ENCODE results near the gene NRTN. TPM values are rescaled to one million over a fixed set of nuclear protein-coding genes. Genes with fewer than 3 reads are reported as not detected.

The NRTN gene
- total and polyA plus RNA-seq, 2 experiments from 2014 or later, result 4.0 to 5.5 TPM

DNA sequence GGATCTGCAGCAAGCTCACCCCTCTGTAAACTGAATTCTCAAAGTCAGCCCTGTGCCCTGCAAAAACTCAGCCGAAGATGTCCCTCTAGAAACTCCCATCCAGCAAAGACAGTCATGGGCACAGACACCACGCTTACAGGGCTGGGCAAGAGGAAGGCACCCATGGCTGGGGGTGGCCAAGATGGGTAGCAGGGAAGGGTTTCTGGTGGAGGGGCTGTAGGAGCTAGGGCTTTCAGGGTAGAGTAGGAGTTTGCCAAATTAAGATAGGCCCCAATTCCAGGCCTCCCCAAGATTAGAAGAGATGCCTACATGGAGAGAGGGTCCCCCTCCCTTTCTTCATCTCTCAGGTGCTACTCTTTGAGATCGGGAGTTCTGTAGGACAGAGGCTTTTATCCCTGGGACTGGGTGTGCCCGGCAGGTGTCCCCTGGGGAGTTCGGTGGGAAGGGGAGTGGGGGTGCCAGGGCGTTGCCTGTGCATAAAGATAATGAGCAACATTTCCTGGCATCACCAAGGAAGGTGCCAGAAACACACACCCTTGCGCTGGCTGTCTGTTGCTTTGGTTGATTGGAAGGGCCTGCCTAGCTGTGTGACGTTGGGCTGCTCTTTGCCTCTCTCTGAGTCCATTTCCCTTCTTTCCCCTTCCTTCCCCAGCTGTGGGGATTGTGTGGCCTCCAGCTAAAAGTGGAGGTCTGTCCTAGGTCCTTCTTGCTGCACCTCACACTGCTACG, 9.4 kb downstream of the NRTN start (continued):
- TF ChIP-seq, protein P1, sequence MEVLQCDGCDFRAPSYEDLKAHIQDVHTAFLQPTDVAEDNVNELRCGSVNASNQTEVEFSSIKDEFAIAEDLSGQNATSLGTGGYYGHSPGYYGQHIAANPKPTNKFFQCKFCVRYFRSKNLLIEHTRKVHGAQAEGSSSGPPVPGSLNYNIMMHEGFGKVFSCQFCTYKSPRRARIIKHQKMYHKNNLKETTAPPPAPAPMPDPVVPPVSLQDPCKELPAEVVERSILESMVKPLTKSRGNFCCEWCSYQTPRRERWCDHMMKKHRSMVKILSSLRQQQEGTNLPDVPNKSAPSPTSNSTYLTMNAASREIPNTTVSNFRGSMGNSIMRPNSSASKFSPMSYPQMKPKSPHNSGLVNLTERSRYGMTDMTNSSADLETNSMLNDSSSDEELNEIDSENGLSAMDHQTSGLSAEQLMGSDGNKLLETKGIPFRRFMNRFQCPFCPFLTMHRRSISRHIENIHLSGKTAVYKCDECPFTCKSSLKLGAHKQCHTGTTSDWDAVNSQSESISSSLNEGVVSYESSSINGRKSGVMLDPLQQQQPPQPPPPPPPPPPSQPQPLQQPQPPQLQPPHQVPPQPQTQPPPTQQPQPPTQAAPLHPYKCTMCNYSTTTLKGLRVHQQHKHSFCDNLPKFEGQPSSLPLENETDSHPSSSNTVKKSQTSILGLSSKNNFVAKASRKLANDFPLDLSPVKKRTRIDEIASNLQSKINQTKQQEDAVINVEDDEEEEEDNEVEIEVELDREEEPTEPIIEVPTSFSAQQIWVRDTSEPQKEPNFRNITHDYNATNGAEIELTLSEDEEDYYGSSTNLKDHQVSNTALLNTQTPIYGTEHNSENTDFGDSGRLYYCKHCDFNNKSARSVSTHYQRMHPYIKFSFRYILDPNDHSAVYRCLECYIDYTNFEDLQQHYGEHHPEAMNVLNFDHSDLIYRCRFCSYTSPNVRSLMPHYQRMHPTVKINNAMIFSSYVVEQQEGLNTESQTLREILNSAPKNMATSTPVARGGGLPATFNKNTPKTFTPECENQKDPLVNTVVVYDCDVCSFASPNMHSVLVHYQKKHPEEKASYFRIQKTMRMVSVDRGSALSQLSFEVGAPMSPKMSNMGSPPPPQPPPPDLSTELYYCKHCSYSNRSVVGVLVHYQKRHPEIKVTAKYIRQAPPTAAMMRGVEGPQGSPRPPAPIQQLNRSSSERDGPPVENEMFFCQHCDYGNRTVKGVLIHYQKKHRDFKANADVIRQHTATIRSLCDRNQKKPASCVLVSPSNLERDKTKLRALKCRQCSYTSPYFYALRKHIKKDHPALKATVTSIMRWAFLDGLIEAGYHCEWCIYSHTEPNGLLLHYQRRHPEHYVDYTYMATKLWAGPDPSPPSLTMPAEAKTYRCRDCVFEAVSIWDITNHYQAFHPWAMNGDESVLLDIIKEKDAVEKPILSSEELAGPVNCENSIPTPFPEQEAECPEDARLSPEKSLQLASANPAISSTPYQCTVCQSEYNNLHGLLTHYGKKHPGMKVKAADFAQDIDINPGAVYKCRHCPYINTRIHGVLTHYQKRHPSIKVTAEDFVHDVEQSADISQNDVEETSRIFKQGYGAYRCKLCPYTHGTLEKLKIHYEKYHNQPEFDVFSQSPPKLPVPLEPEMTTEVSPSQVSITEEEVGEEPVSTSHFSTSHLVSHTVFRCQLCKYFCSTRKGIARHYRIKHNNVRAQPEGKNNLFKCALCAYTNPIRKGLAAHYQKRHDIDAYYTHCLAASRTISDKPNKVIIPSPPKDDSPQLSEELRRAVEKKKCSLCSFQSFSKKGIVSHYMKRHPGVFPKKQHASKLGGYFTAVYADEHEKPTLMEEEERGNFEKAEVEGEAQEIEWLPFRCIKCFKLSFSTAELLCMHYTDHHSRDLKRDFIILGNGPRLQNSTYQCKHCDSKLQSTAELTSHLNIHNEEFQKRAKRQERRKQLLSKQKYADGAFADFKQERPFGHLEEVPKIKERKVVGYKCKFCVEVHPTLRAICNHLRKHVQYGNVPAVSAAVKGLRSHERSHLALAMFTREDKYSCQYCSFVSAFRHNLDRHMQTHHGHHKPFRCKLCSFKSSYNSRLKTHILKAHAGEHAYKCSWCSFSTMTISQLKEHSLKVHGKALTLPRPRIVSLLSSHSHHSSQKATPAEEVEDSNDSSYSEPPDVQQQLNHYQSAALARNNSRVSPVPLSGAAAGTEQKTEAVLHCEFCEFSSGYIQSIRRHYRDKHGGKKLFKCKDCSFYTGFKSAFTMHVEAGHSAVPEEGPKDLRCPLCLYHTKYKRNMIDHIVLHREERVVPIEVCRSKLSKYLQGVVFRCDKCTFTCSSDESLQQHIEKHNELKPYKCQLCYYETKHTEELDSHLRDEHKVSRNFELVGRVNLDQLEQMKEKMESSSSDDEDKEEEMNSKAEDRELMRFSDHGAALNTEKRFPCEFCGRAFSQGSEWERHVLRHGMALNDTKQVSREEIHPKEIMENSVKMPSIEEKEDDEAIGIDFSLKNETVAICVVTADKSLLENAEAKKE (CRISPR knock-in tag; IDR thresholded peaks at IDR 0.05), result no peak
- TF ChIP-seq JUNB (IDR thresholded peaks at IDR 0.05; ENCODE audit: unreplicated experiment), result no peak
- TF ChIP-seq ZNF114 (CRISPR knock-in tag; IDR thresholded peaks at IDR 0.05), result no peak
- TF ChIP-seq EZH2phosphoT487 (IDR thresholded peaks at IDR 0.05; ENCODE audit: unreplicated experiment), result no peak
- TF ChIP-seq, protein P2, sequence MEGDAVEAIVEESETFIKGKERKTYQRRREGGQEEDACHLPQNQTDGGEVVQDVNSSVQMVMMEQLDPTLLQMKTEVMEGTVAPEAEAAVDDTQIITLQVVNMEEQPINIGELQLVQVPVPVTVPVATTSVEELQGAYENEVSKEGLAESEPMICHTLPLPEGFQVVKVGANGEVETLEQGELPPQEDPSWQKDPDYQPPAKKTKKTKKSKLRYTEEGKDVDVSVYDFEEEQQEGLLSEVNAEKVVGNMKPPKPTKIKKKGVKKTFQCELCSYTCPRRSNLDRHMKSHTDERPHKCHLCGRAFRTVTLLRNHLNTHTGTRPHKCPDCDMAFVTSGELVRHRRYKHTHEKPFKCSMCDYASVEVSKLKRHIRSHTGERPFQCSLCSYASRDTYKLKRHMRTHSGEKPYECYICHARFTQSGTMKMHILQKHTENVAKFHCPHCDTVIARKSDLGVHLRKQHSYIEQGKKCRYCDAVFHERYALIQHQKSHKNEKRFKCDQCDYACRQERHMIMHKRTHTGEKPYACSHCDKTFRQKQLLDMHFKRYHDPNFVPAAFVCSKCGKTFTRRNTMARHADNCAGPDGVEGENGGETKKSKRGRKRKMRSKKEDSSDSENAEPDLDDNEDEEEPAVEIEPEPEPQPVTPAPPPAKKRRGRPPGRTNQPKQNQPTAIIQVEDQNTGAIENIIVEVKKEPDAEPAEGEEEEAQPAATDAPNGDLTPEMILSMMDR (conservative IDR thresholded peaks at IDR 0.05; ENCODE audit: low read depth in 2 of 2), result no peak

DNA sequence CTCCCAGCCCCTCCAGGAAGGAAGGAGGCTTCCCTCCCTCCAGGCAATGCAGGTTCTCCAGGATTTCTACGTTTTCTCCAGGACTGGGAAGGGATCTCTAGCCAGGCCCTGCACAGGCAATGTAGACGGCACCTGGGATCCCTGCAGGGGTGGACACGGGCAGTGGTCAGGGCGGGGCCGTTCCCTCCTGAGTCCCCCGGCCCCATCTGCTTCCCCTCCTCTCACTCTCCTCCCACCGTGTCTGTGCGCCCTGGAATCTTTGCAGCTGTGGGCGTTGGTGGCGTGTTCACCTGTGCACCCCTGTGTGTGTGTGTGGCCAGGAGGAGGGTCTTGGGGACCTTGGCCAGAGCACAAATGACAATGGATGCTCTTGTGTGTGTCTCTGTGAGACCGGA, 10.0 kb downstream of the NRTN start:
- no peak overlapping the region for H3K27ac ChIP-seq (ENCODE audit: low read depth)
- H3K4me1 Mint-ChIP-seq, result no peaks in the 10 kb centered on the region
- H3K79me2 ChIP-seq (replicated peaks; ENCODE audit: insufficient read depth), result no peaks in the 10 kb centered on the region
- no peak for TF ChIP-seq ZNF331 (CRISPR knock-in tag; IDR thresholded peaks at IDR 0.05; ENCODE audit: low read depth)
- TF ChIP-seq EZH2phosphoT487 (IDR thresholded peaks at IDR 0.05; ENCODE audit: unreplicated experiment), result no peak
- TF ChIP-seq, protein P3, sequence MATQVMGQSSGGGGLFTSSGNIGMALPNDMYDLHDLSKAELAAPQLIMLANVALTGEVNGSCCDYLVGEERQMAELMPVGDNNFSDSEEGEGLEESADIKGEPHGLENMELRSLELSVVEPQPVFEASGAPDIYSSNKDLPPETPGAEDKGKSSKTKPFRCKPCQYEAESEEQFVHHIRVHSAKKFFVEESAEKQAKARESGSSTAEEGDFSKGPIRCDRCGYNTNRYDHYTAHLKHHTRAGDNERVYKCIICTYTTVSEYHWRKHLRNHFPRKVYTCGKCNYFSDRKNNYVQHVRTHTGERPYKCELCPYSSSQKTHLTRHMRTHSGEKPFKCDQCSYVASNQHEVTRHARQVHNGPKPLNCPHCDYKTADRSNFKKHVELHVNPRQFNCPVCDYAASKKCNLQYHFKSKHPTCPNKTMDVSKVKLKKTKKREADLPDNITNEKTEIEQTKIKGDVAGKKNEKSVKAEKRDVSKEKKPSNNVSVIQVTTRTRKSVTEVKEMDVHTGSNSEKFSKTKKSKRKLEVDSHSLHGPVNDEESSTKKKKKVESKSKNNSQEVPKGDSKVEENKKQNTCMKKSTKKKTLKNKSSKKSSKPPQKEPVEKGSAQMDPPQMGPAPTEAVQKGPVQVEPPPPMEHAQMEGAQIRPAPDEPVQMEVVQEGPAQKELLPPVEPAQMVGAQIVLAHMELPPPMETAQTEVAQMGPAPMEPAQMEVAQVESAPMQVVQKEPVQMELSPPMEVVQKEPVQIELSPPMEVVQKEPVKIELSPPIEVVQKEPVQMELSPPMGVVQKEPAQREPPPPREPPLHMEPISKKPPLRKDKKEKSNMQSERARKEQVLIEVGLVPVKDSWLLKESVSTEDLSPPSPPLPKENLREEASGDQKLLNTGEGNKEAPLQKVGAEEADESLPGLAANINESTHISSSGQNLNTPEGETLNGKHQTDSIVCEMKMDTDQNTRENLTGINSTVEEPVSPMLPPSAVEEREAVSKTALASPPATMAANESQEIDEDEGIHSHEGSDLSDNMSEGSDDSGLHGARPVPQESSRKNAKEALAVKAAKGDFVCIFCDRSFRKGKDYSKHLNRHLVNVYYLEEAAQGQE (IDR thresholded peaks at IDR 0.05; ENCODE audit: unreplicated experiment), result no peak
- ATAC-seq, result no peak
- no peaks in the 10 kb centered on the region for H3K9me2 ChIP-seq (ENCODE audit: insufficient read depth)
- no peak overlapping the region for H3K4me3 Mint-ChIP-seq
- no peaks in the 10 kb centered on the region for H3K27me3 ChIP-seq (ENCODE audit: insufficient read depth)
- no peak overlapping the region for H3K4me3 ChIP-seq
- no peaks in the 10 kb centered on the region for H3K4me1 ChIP-seq (ENCODE audit: insufficient read depth)
- no peaks in the 10 kb centered on the region for H3K9me3 Mint-ChIP-seq
- H3K27ac Mint-ChIP-seq, result peak overlapping the region; percentile 32; the same call in 1 of the 2 replicates
- DNase-seq (ENCODE audit: low spot score), result no peak
- H2AFZ ChIP-seq, result no peak overlapping the region
- H3K36me3 Mint-ChIP-seq (ENCODE audit: low read depth), result no peaks in the 10 kb centered on the region
- peaks cover 12% of the 10 kb centered on the region for H3K27me3 Mint-ChIP-seq (ENCODE audit: insufficient read depth, low read depth, poor library complexity)
- no peaks in the 10 kb centered on the region for H3F3A ChIP-seq (replicated peaks; ENCODE audit: low read depth)
- no peaks in the 10 kb centered on the region; the same call in 1 of the 2 replicates for H4K20me1 ChIP-seq (replicated peaks; ENCODE audit: insufficient read depth)
- no peak overlapping the region for H3K4me2 ChIP-seq
- no peaks in the 10 kb centered on the region for H3K36me3 ChIP-seq (ENCODE audit: insufficient read depth)
